ENCODE data around the gene SPTBN1. TPM values are rescaled to one million over a fixed set of nuclear protein-coding genes. Genes with fewer than 3 reads are reported as not detected.

Gene SPTBN1
- total and polyA plus RNA-seq, 2 of the 13 experiments (the other 11 are each of a cell fraction or from before 2014, with no cell fraction given), result 123 to 299 TPM

DNA sequence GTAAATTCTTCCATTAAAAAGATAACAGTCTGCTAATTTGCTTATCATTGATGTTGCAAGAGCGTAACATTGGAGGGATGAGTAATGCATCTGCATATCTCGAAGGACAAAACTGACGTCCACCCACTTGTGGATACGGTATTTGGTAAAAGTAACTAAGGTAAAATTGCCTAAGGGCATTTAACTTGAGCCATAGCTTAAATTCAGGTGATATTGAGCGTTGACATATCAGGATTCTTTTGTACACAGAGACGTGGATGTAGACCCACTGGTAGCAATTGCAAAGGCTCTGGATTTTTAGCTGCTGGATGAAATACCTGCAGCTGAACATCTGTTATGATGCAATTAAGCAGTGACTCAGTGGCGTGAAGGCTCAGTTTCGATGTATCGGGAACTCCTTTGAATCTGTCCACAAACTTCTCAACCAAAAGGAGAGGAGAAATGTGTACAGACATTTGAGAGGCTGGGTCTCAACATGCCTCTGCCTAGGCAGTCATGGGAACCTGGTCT is 119.3 kb downstream of the SPTBN1 start:
- WGBS (ENCODE audit: low lambda C conversion rate), result 92% methylated on average over 9 of the region's 9 CpGs
- H3K4me2 ChIP-seq (ENCODE audit: low read depth, low read length), result peak overlapping the region; percentile 9; the same call in 1 of the 2 replicates
- TF ChIP-seq ELF4 (CRISPR knock-in tag; IDR thresholded peaks at IDR 0.05; ENCODE audit: borderline replicate concordance) (no peak), RNF2 (conservative IDR thresholded peaks at IDR 0.05; ENCODE audit: low read depth) (no peak), MED1 (CRISPR knock-in tag; IDR thresholded peaks at IDR 0.05) (no peak), CHD2 (IDR thresholded peaks at IDR 0.05; ENCODE audit: low read depth, low read length) (no peak), SAFB2 (CRISPR knock-in tag; IDR thresholded peaks at IDR 0.05; ENCODE audit: borderline replicate concordance, low read depth) (no peak), ZNF251 (CRISPR knock-in tag; IDR thresholded peaks at IDR 0.05) (no peak), PAF1 (CRISPR knock-in tag; IDR thresholded peaks at IDR 0.05) (0 out of 2 replicates have a peak, but pooled peaks have one; percentile 50), SSRP1 (CRISPR knock-in tag; IDR thresholded peaks at IDR 0.05) (no peak), POLR2G (IDR thresholded peaks at IDR 0.05; ENCODE audit: low read depth, low read length) (no peak), THYN1 (CRISPR knock-in tag; IDR thresholded peaks at IDR 0.05; ENCODE audit: borderline replicate concordance, low read depth) (no peak), ZFYVE20 (CRISPR knock-in tag; IDR thresholded peaks at IDR 0.05; ENCODE audit: borderline replicate concordance, low read depth) (no peak), ZSCAN25 (CRISPR knock-in tag; IDR thresholded peaks at IDR 0.05) (no peak)
- TF ChIP-seq, protein P1, sequence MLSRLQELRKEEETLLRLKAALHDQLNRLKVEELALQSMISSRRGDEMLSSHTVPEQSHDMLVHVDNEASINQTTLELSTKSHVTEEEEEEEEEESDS (CRISPR knock-in tag; IDR thresholded peaks at IDR 0.05; ENCODE audit: borderline replicate concordance), result no peak
- TF ChIP-seq, protein P2, sequence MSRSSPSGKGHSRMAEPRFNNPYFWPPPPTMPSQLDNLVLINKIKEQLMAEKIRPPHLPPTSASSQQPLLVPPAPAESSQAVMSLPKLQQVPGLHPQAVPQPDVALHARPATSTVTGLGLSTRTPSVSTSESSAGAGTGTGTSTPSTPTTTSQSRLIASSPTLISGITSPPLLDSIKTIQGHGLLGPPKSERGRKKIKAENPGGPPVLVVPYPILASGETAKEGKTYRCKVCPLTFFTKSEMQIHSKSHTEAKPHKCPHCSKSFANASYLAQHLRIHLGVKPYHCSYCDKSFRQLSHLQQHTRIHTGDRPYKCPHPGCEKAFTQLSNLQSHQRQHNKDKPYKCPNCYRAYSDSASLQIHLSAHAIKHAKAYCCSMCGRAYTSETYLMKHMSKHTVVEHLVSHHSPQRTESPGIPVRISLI (CRISPR knock-in tag; IDR thresholded peaks at IDR 0.05; ENCODE audit: borderline replicate concordance), result no peak
- TF ChIP-seq, protein P3, sequence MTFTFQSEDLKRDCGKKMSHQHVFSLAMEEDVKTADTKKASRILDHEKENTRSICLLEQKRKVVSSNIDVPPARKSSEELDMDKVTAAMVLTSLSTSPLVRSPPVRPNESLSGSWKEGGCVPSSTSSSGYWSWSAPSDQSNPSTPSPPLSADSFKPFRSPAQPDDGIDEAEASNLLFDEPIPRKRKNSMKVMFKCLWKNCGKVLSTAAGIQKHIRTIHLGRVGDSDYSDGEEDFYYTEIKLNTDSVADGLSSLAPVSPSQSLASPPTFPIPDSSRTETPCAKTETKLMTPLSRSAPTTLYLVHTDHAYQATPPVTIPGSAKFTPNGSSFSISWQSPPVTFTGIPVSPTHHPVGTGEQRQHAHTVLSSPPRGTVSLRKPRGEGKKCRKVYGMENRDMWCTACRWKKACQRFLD (CRISPR knock-in tag; IDR thresholded peaks at IDR 0.05; ENCODE audit: borderline replicate concordance), result no peak
- TF ChIP-seq, protein P4, sequence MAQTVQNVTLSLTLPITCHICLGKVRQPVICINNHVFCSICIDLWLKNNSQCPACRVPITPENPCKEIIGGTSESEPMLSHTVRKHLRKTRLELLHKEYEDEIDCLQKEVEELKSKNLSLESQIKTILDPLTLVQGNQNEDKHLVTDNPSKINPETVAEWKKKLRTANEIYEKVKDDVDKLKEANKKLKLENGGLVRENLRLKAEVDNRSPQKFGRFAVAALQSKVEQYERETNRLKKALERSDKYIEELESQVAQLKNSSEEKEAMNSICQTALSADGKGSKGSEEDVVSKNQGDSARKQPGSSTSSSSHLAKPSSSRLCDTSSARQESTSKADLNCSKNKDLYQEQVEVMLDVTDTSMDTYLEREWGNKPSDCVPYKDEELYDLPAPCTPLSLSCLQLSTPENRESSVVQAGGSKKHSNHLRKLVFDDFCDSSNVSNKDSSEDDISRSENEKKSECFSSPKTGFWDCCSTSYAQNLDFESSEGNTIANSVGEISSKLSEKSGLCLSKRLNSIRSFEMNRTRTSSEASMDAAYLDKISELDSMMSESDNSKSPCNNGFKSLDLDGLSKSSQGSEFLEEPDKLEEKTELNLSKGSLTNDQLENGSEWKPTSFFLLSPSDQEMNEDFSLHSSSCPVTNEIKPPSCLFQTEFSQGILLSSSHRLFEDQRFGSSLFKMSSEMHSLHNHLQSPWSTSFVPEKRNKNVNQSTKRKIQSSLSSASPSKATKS (CRISPR knock-in tag; IDR thresholded peaks at IDR 0.05), result 0 out of 2 replicates have a peak, but pooled peaks have one; percentile 30
- TF ChIP-seq, protein P5, sequence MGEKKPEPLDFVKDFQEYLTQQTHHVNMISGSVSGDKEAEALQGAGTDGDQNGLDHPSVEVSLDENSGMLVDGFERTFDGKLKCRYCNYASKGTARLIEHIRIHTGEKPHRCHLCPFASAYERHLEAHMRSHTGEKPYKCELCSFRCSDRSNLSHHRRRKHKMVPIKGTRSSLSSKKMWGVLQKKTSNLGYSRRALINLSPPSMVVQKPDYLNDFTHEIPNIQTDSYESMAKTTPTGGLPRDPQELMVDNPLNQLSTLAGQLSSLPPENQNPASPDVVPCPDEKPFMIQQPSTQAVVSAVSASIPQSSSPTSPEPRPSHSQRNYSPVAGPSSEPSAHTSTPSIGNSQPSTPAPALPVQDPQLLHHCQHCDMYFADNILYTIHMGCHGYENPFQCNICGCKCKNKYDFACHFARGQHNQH (CRISPR knock-in tag; IDR thresholded peaks at IDR 0.05), result no peak

More for the DNA sequence above, 119.3 kb downstream of the SPTBN1 start:
- H3K9ac ChIP-seq (ENCODE audit: insufficient read depth, low read depth, low read length), result no peak overlapping the region
- peak overlapping the region; percentile 17 for H3K27ac ChIP-seq (ENCODE audit: extremely low read length, insufficient read depth, low read length)
- H3K9me3 ChIP-seq (ENCODE audit: low read length), result no peaks in the 10 kb centered on the region
- H3K4me1 ChIP-seq (ENCODE audit: insufficient read depth, low read length), result peaks cover 100% of the 10 kb centered on the region
- ATAC-seq (no peak), DNase-seq (ENCODE audit: low spot score) (no peak), FAIRE-seq (no peak)
- H3K79me2 ChIP-seq (ENCODE audit: insufficient read depth, low read length), result peaks cover 96% of the 10 kb centered on the region
- in situ Hi-C loops (cut with HindIII; ENCODE audit: extremely low pct_ligation_motif_present, low pct_unique_long_range_greater_than_20kb) (no loop called here), intact Hi-C loops (cut with micrococcal nuclease; ENCODE audit: unreplicated experiment) (loop anchor here (1.0 to 5.0 kb wide), 2 partner anchors 26 to 43 kb away; no protein-coding TSS in a partner anchor)
- ChIA-PET POLR2A (interaction anchor here (0.7 to 8.8 kb wide), 3 partner anchors 14 to 43 kb away, joined by 3 to 108 read pairs (median 10); no protein-coding TSS in a partner anchor), CTCF (ENCODE audit: low intra/inter-chr PET ratio, low total read pairs) (no interaction called here)
- no peak overlapping the region for H2AFZ ChIP-seq (ENCODE audit: low read length)
- peaks cover 91% of the 10 kb centered on the region for H4K20me1 ChIP-seq (ENCODE audit: insufficient read depth, low read length)
- H3K4me3 ChIP-seq (replicated peaks in 1 of 3; ENCODE audit: insufficient read depth in 1 of 3, low read depth in 2 of 3, low read length in 3 of 3), result no peak overlapping the region
- no peaks in the 10 kb centered on the region for H3K27me3 ChIP-seq (ENCODE audit: control insufficient read depth in 1 of 2, insufficient read depth in 2 of 2, low read length in 2 of 2)
- H3K36me3 ChIP-seq (replicated peaks in 1 of 2; ENCODE audit: control insufficient read depth in 1 of 2, insufficient read depth in 2 of 2, low read length in 2 of 2), result peaks cover 11 to 24% of the 10 kb centered on the region in 2 experiments
- BruUV-seq (replicated peaks), result no TSS peak
